A673 (cell line): ENCODE measurements around the gene SORCS1. TPM values are rescaled to one million over a fixed set of nuclear protein-coding genes. Genes with fewer than 3 reads are reported as not detected.
A peak's percentile ranks its signal among the peaks of the same experiment; 100 is the strongest.

ENCODE experiments used
- BruUV-seq: library from RNA; stranded (reverse); fragments of 400-500 nt; replicated peaks from 2 replicates; lab custom pipeline; 2021; lab: Mats Ljungman, UMichigan
- CTCF ChIA-PET: fragments of 300-600 bp; sonication (Branson Sonifier 250); formaldehyde crosslinking; loops from one replicate; lab custom pipeline; 2022; ENCODE audit warnings: antibody characterized with exemption; lab: Charles Lee
- POLR2A ChIA-PET: fragments of 300-600 bp; sonication (Branson Sonifier 250); formaldehyde crosslinking; loops from one replicate; lab custom pipeline; 2022; ENCODE audit warnings: antibody characterized with exemption; ENCODE audit not compliant: low non-redundant PET; lab: Charles Lee
- DNase-seq: peaks from one replicate; pipeline ENCODE4 v3.0.0-alpha.2; 2015; ENCODE audit warnings: low spot score
- H3K27ac ChIP-seq: fragments of 200-600 bp; sonication (generic); 2 replicates; pipeline ENCODE4 v1.5.1; 2016; ENCODE audit warnings: mixed run types, low read depth, mild to moderate bottlenecking, mixed read lengths, antibody characterized with exemption, low read length; ENCODE audit not compliant: poor library complexity, severe bottlenecking
- H3K27me3 ChIP-seq: fragments of 200-600 bp; sonication (generic); replicated peaks from 2 replicates; pipeline ENCODE4 v1.6.1; 2017; ENCODE audit warnings: mixed run types, low read depth, mild to moderate bottlenecking, mixed read lengths, antibody characterized with exemption, low read length; ENCODE audit not compliant: insufficient read depth, poor library complexity
- H3K36me3 ChIP-seq: fragments of 200-600 bp; sonication (generic); 2 replicates; pipeline ENCODE4 v1.6.1; 2016; ENCODE audit warnings: mixed run types, mild to moderate bottlenecking, mixed read lengths, antibody characterized with exemption, low read length; ENCODE audit not compliant: insufficient read depth, poor library complexity, severe bottlenecking
- H3K4me1 ChIP-seq: fragments of 200-600 bp; sonication (generic); 2 replicates; pipeline ENCODE4 v1.6.1; 2017; ENCODE audit warnings: mixed run types, mild to moderate bottlenecking, mixed read lengths, antibody characterized with exemption, low read length; ENCODE audit not compliant: insufficient read depth, poor library complexity, severe bottlenecking
- H3K4me3 ChIP-seq: fragments of 200-600 bp; sonication (generic); 2 replicates; pipeline ENCODE4 v1.5.1; 2016; ENCODE audit warnings: low read depth, mixed run types, mild to moderate bottlenecking, mixed read lengths, low read length; ENCODE audit not compliant: poor library complexity, severe bottlenecking
- H3K9me3 ChIP-seq: fragments of 200-600 bp; sonication (generic); 2 replicates; pipeline ENCODE4 v1.6.1; 2016; ENCODE audit warnings: mixed run types, low read depth, mild to moderate bottlenecking, mixed read lengths, antibody characterized with exemption, low read length; ENCODE audit not compliant: poor library complexity, severe bottlenecking
- CTCF ChIP-seq: fragments of 300-800, 200-600 bp; sonication (generic); conservative IDR thresholded peaks from 2 replicates; pipeline ENCODE4 v1.5.1; 2017; ENCODE audit warnings: low read depth, mild to moderate bottlenecking, antibody characterized with exemption, low read length, moderate library complexity, mixed read lengths
- EZH2 ChIP-seq: fragments of 200-600 bp; sonication (generic); IDR thresholded peaks from 2 replicates; pipeline ENCODE4 v1.6.1; 2017; ENCODE audit warnings: borderline replicate concordance, low read depth, mild to moderate bottlenecking, mixed read lengths, antibody characterized with exemption, low read length; ENCODE audit not compliant: poor library complexity, severe bottlenecking
- intact Hi-C: fragments of 100-400 bp; cut with micrococcal nuclease; formaldehyde crosslinking; loops from one replicate; pipeline ENCODE4 v1.10.0; 2022; ENCODE audit not compliant: unreplicated experiment
- total RNA-seq: library from RNA; stranded (reverse); gene quantifications from 2 replicates; pipeline ENCODE4 v1.2.3, GENCODE V29; 2021

Gene SORCS1
- total RNA-seq, 1 experiment from 2014 or later = 0.34 TPM

GRCh38 chr10:106625751-106626150, 538.8 kb downstream of the SORCS1 start:
- no TSS peak for BruUV-seq
- TF ChIP-seq EZH2 = no peak
- no peak for TF ChIP-seq CTCF
- no peaks in the 10 kb centered on the region for H3K36me3 ChIP-seq
- no peaks in the 10 kb centered on the region for H3K9me3 ChIP-seq
- H3K27me3 ChIP-seq = no peaks in the 10 kb centered on the region
- DNase-seq = no peak
- CTCF ChIA-PET = interaction anchor here (0.6 to 1.0 kb wide), 2 partner anchors 86 to 1711 kb away, joined by 3 to 8 read pairs; no protein-coding TSS in a partner anchor
- POLR2A ChIA-PET = no interaction called here
- intact Hi-C loops = loop anchor here (10.0 kb wide), 1 partner anchor 1189 kb away; no protein-coding TSS in a partner anchor
- no peak overlapping the region for H3K4me3 ChIP-seq
- no peak overlapping the region for H3K27ac ChIP-seq
- H3K4me1 ChIP-seq = no peaks in the 10 kb centered on the region

DNA sequence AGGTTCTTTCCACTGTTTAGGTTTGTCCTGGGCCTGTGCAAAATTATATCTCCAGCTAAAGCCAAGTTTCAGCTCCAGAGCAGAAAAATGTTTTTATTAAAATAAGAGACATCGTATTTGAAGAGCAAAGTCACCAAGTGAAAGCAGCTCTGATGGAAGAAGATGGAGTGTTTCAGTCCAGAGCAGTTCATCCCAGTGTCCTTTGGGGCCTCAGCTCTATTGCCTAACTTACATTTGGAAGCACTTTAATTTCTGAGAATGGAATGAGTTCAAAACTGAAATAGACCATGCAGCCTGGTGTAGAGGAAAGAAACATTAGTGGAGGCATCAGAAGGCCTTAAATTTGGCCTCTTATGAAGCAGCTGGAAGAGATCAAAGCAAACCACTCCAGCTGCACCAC, 545.2 kb downstream of the SORCS1 start:
- TF ChIP-seq EZH2 (no peak), CTCF (no peak)
- no peaks in the 10 kb centered on the region for H3K27me3 ChIP-seq
- ChIA-PET CTCF (no interaction called here), POLR2A (no interaction called here)
- H3K36me3 ChIP-seq = no peaks in the 10 kb centered on the region
- no TSS peak for BruUV-seq
- DNase-seq = no peak
- H3K27ac ChIP-seq = no peak overlapping the region
- peaks cover 17% of the 10 kb centered on the region for H3K4me1 ChIP-seq
- intact Hi-C loops = no loop called here
- no peak overlapping the region for H3K4me3 ChIP-seq
- H3K9me3 ChIP-seq = no peaks in the 10 kb centered on the region

DNA sequence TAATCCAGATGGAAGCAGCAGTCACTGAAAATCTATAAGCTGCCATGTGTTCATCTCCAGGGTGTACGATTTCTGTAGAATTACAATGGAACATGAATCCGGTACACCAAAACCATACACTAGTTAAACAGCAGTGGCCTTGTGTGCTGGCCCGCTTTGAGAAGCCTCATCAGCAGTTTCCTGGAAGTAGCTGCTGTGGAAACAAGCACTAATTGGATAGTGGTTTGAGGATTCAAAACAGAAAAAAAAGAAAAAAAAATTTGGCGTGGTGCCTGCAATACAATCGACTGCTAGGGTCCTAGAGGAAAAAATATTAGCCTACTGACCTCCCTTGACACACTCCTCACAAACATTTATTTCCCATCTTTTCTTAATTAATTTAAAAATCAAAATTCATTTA, 545.9 kb downstream of the SORCS1 start:
- ChIA-PET CTCF (no interaction called here), POLR2A (no interaction called here)
- TF ChIP-seq CTCF (no peak), EZH2 (no peak)
- peaks cover 17% of the 10 kb centered on the region for H3K4me1 ChIP-seq
- H3K4me3 ChIP-seq = no peak overlapping the region
- BruUV-seq = no TSS peak
- H3K36me3 ChIP-seq = no peaks in the 10 kb centered on the region
- DNase-seq = peak; percentile 63
- H3K27me3 ChIP-seq = no peaks in the 10 kb centered on the region
- no peaks in the 10 kb centered on the region for H3K9me3 ChIP-seq
- intact Hi-C loops = no loop called here
- peak overlapping the region; percentile 1 for H3K27ac ChIP-seq
